ENCODE data around the gene NDUFB5. TPM values are rescaled to one million over a fixed set of nuclear protein-coding genes. Genes with fewer than 3 reads are reported as not detected.

The NDUFB5 gene
- total RNA-seq, 4 donors from 2014 or later: 62.7 to 112 (median 83.1) TPM

- H3K9me3 ChIP-seq: no peaks in the 10 kb centered on the region
- 92% methylated on average over 1 of the region's 1 CpG for WGBS
- H3K4me1 ChIP-seq: peaks cover 14 to 35% (median 25%) of the 10 kb centered on the region in 4 donors
- H3K36me3 ChIP-seq: no peaks in the 10 kb centered on the region
- no peak for TF ChIP-seq POLR2A (IDR thresholded peaks at IDR 0.05; ENCODE audit: low read depth)
- TF ChIP-seq POLR2AphosphoS5 (IDR thresholded peaks at IDR 0.05): no peak
- TF ChIP-seq CTCF (IDR thresholded peaks at IDR 0.05): no peak
- no peak for TF ChIP-seq EP300 (IDR thresholded peaks at IDR 0.05)
- no peak for DNase-seq (ENCODE audit: extremely low spot score)
- no peak overlapping the region for H3K27ac ChIP-seq (replicated peaks in 1 of 4)
- no peak overlapping the region for H3K4me3 ChIP-seq
- no peaks in the 10 kb centered on the region for H3K27me3 ChIP-seq
- intact Hi-C loops (cut with DNase I): no loop called here
These were observed 66.7 kb downstream of the NDUFB5 start for GRCh38 chr3:179671309-179671708.

- TF ChIP-seq EP300 (IDR thresholded peaks at IDR 0.05) (no peak), CTCF (IDR thresholded peaks at IDR 0.05) (no peak), POLR2AphosphoS5 (IDR thresholded peaks at IDR 0.05) (peak in 1 of 2 donors; percentile 43), POLR2A (IDR thresholded peaks at IDR 0.05; ENCODE audit: low read depth) (no peak)
- no peaks in the 10 kb centered on the region for H3K9me3 ChIP-seq
- H3K27me3 ChIP-seq: no peaks in the 10 kb centered on the region
- H3K4me3 ChIP-seq: no peak overlapping the region
- no peak overlapping the region for H3K27ac ChIP-seq (replicated peaks in 1 of 4)
- 82% methylated on average over 15 of the region's 15 CpGs for WGBS
- no peak for DNase-seq (ENCODE audit: extremely low spot score)
- peaks cover 10 to 35% (median 20%) of the 10 kb centered on the region in 4 donors for H3K4me1 ChIP-seq
- H3K36me3 ChIP-seq: no peaks in the 10 kb centered on the region
- intact Hi-C loops (cut with DNase I): no loop called here
These were observed 67.2 kb downstream of the NDUFB5 start for GRCh38 chr3:179671747-179672242.

GRCh38 chr3:179672918-179673317 is 68.3 kb downstream of the NDUFB5 start:
- Histone ChIP-seq H3K27ac (replicated peaks in 1 of 4) (no peak overlapping the region), H3K36me3 (no peaks in the 10 kb centered on the region), H3K4me3 (no peak overlapping the region), H3K4me1 (peaks cover 10 to 35% (median 15%) of the 10 kb centered on the region in 4 donors), H3K9me3 (no peaks in the 10 kb centered on the region), H3K27me3 (no peaks in the 10 kb centered on the region)
- no peak for TF ChIP-seq CTCF (IDR thresholded peaks at IDR 0.05)
- no peak for TF ChIP-seq EP300 (IDR thresholded peaks at IDR 0.05)
- TF ChIP-seq POLR2AphosphoS5 (IDR thresholded peaks at IDR 0.05): no peak
- 83% methylated on average over 3 of the region's 4 CpGs for WGBS
- DNase-seq (ENCODE audit: extremely low spot score): peak; percentile 37
- intact Hi-C loops (cut with DNase I): no loop called here

GRCh38 chr3:179673523-179673922 is 68.9 kb downstream of the NDUFB5 start:
- peak; percentile 55 for DNase-seq (ENCODE audit: extremely low spot score)
- Histone ChIP-seq H3K9me3 (no peaks in the 10 kb centered on the region), H3K4me1 (peaks cover 10 to 38% (median 15%) of the 10 kb centered on the region in 4 donors), H3K4me3 (no peak overlapping the region), H3K27me3 (no peaks in the 10 kb centered on the region), H3K36me3 (no peaks in the 10 kb centered on the region), H3K27ac (replicated peaks in 1 of 4) (no peak overlapping the region)
- TF ChIP-seq CTCF (IDR thresholded peaks at IDR 0.05) (no peak), POLR2A (IDR thresholded peaks at IDR 0.05; ENCODE audit: low read depth) (no peak), POLR2AphosphoS5 (IDR thresholded peaks at IDR 0.05) (no peak), EP300 (IDR thresholded peaks at IDR 0.05) (no peak)
- whole genome bisulfite sequencing: 95% methylated on average over 8 of the region's 8 CpGs
- intact Hi-C loops (cut with DNase I): no loop called here

GRCh38 chr3:179676081-179676480 is 71.5 kb downstream of the NDUFB5 start:
- TF ChIP-seq EP300 (IDR thresholded peaks at IDR 0.05) (no peak), POLR2A (IDR thresholded peaks at IDR 0.05; ENCODE audit: low read depth) (no peak), CTCF (IDR thresholded peaks at IDR 0.05) (no peak), POLR2AphosphoS5 (IDR thresholded peaks at IDR 0.05) (no peak)
- no peak for DNase-seq (ENCODE audit: extremely low spot score)
- Histone ChIP-seq H3K36me3 (no peaks in the 10 kb centered on the region), H3K4me3 (no peak overlapping the region), H3K27me3 (no peaks in the 10 kb centered on the region), H3K9me3 (no peaks in the 10 kb centered on the region), H3K27ac (replicated peaks in 1 of 4) (no peak overlapping the region), H3K4me1 (peaks cover 0 to 28% (median 9%) of the 10 kb centered on the region in 4 donors)
- intact Hi-C loops (cut with DNase I): no loop called here
- WGBS: 95% methylated on average over 5 of the region's 5 CpGs
